ENCODE data around the gene ZBTB38. TPM values are rescaled to one million over a fixed set of nuclear protein-coding genes. Genes with fewer than 3 reads are reported as not detected.

Gene ZBTB38
- total and polyA plus RNA-seq, 2 donors (not counting 1 experiment from before 2014, with no cell fraction given), result 96.0 to 191 TPM

DNA sequence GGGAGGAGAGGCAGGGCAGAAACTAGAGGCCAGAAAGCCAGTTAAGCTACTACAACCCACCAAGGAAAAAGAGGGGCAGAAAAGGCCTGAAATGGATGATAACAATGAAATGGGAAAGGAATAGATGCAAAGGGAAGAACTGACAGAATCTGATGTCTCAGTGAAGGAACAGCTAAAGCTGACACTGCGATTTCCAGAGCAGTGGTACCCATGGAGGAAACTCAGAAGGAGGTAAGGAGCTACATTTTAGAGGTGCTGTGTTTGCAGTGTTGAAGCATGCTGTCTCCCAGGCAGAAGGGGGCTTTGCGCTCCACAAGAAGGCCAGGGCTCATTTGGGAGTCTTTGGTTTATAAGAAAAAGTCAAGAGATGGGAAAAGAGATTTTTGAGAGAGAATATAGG, 38.0 kb downstream of the ZBTB38 start:
- Histone ChIP-seq H3K36me3 (ENCODE audit: control insufficient read depth, insufficient read depth, low read length) (peaks cover 10% of the 10 kb centered on the region), H2AFZ (ENCODE audit: low read length) (no peak overlapping the region), H3K27ac (ENCODE audit: insufficient read depth, low read length) (peak overlapping the region; percentile 92), H4K20me1 (ENCODE audit: control insufficient read depth, extremely low read depth, insufficient read depth, low read length) (no peaks in the 10 kb centered on the region), H3K79me2 (ENCODE audit: control insufficient read depth, insufficient read depth, low read length) (peaks cover 75% of the 10 kb centered on the region), H3K4me2 (ENCODE audit: extremely low read depth, insufficient read depth, low read length) (peak overlapping the region; percentile 11), H3K4me3 (replicated peaks in 1 of 4; ENCODE audit: control extremely low read depth in 1 of 4, insufficient read depth in 1 of 4, low read depth in 3 of 4, low read length in 4 of 4) (no peak overlapping the region), H3K9ac (ENCODE audit: insufficient read depth, low read length) (peak overlapping the region; percentile 47), H3K9me3 (ENCODE audit: control insufficient read depth, insufficient read depth, low read depth, low read length) (no peaks in the 10 kb centered on the region), H3K27me3 (ENCODE audit: control insufficient read depth, insufficient read depth, low read length) (no peaks in the 10 kb centered on the region), H3K4me1 (ENCODE audit: control insufficient read depth, extremely low read depth, insufficient read depth, low read length) (peaks cover 55% of the 10 kb centered on the region)
- no peak for DNase-seq (ENCODE audit: low read depth in 2 of 2)
- TF ChIP-seq EZH2 (IDR thresholded peaks at IDR 0.05; ENCODE audit: low read length, missing control alignments) (no peak), CTCF (conservative IDR thresholded peaks at IDR 0.05 in 1 of 2, IDR thresholded peaks at IDR 0.05 in 1 of 2; ENCODE audit: low read depth in 1 of 2, low read length in 2 of 2) (no peak)

DNA sequence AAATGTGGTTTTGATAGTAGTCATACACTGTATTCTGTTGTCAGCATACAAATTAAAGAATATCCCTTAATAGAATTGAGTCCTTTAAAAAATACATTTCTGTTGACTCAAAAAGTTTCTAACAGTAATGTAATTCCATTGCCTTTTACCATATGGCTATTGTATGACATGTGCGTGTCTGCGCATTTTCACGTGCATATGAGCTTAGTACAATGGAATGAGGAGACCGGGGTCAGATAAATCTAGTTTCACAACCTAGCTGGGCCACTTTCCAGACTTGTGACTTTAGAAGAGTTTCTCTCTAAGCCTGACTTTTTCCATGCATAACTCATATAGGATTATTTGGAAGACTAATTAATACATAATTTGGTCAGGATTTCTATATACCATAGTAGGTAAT, 38.7 kb downstream of the ZBTB38 start:
- H3K36me3 ChIP-seq (ENCODE audit: control insufficient read depth, insufficient read depth, low read length), result peaks cover 10% of the 10 kb centered on the region
- H3K4me1 ChIP-seq (ENCODE audit: control insufficient read depth, extremely low read depth, insufficient read depth, low read length), result peaks cover 55% of the 10 kb centered on the region
- no peak overlapping the region for H3K4me2 ChIP-seq (ENCODE audit: extremely low read depth, insufficient read depth, low read length)
- H3K9me3 ChIP-seq (ENCODE audit: control insufficient read depth, insufficient read depth, low read depth, low read length), result no peaks in the 10 kb centered on the region
- no peak overlapping the region for H3K4me3 ChIP-seq (replicated peaks in 1 of 4; ENCODE audit: control extremely low read depth in 1 of 4, insufficient read depth in 1 of 4, low read depth in 3 of 4, low read length in 4 of 4)
- H2AFZ ChIP-seq (ENCODE audit: low read length), result no peak overlapping the region
- TF ChIP-seq EZH2 (IDR thresholded peaks at IDR 0.05; ENCODE audit: low read length, missing control alignments), result no peak
- peak; percentile 93 to 100 for DNase-seq (ENCODE audit: low read depth in 2 of 2)
- H3K27me3 ChIP-seq (ENCODE audit: control insufficient read depth, insufficient read depth, low read length), result no peaks in the 10 kb centered on the region
- H3K27ac ChIP-seq (ENCODE audit: insufficient read depth, low read length), result peak overlapping the region; percentile 92
- peaks cover 68% of the 10 kb centered on the region for H3K79me2 ChIP-seq (ENCODE audit: control insufficient read depth, insufficient read depth, low read length)
- H4K20me1 ChIP-seq (ENCODE audit: control insufficient read depth, extremely low read depth, insufficient read depth, low read length), result no peaks in the 10 kb centered on the region
- no peak overlapping the region for H3K9ac ChIP-seq (ENCODE audit: insufficient read depth, low read length)

DNA sequence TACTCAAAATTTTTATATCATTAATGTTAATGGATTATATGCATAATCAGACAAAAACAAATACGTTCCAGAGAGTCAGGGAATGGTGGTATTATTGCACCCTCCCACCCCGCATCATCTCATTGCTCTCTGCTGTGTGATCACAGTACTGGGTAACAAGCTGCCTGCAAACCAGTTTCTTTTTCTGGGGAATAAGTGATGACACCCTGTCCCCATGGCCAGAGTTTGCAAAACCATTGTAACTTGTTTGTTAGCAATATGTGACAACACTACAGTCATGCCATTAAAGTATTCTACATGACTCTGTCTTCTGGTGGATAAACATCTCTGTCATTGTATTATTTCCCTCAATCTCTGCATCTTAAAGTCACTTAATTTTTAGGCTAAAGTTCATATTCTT, 39.5 kb downstream of the ZBTB38 start:
- Histone ChIP-seq H3K27me3 (ENCODE audit: control insufficient read depth, insufficient read depth, low read length) (no peaks in the 10 kb centered on the region), H3K27ac (ENCODE audit: insufficient read depth, low read length) (peak overlapping the region; percentile 87), H2AFZ (ENCODE audit: low read length) (no peak overlapping the region), H3K9ac (ENCODE audit: insufficient read depth, low read length) (no peak overlapping the region), H3K79me2 (ENCODE audit: control insufficient read depth, insufficient read depth, low read length) (peaks cover 67% of the 10 kb centered on the region), H3K9me3 (ENCODE audit: control insufficient read depth, insufficient read depth, low read depth, low read length) (no peaks in the 10 kb centered on the region), H3K36me3 (ENCODE audit: control insufficient read depth, insufficient read depth, low read length) (peaks cover 10% of the 10 kb centered on the region), H3K4me1 (ENCODE audit: control insufficient read depth, extremely low read depth, insufficient read depth, low read length) (peaks cover 59% of the 10 kb centered on the region), H3K4me3 (replicated peaks in 1 of 4; ENCODE audit: control extremely low read depth in 1 of 4, insufficient read depth in 1 of 4, low read depth in 3 of 4, low read length in 4 of 4) (no peak overlapping the region), H4K20me1 (ENCODE audit: control insufficient read depth, extremely low read depth, insufficient read depth, low read length) (no peaks in the 10 kb centered on the region), H3K4me2 (ENCODE audit: extremely low read depth, insufficient read depth, low read length) (no peak overlapping the region)
- DNase-seq (ENCODE audit: low read depth in 2 of 2), result no peak
- TF ChIP-seq EZH2 (IDR thresholded peaks at IDR 0.05; ENCODE audit: low read length, missing control alignments) (no peak), CTCF (conservative IDR thresholded peaks at IDR 0.05 in 1 of 2, IDR thresholded peaks at IDR 0.05 in 1 of 2; ENCODE audit: low read depth in 1 of 2, low read length in 2 of 2) (no peak)
